ENCODE data around the gene SPOCK1.

DNA sequence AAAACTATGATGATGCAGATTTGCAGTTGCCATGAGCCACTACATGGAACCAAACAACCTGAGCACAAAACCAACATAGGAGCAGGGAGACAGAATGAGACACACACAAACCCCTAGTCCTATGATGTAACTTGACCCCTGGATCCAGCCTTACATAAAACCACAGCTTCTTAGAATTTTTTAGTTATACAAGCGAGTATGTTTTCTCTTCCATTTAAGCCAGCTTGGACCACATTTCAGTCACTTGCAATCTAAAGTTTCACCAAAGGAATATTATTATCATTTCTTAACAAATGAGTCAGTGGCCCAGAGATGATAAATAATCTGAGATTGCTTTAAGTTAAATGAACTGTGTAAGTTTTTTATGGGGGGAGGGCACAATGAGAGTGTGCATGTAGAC is 6.8 kb downstream of the SPOCK1 start:
- TF ChIP-seq, protein P1, sequence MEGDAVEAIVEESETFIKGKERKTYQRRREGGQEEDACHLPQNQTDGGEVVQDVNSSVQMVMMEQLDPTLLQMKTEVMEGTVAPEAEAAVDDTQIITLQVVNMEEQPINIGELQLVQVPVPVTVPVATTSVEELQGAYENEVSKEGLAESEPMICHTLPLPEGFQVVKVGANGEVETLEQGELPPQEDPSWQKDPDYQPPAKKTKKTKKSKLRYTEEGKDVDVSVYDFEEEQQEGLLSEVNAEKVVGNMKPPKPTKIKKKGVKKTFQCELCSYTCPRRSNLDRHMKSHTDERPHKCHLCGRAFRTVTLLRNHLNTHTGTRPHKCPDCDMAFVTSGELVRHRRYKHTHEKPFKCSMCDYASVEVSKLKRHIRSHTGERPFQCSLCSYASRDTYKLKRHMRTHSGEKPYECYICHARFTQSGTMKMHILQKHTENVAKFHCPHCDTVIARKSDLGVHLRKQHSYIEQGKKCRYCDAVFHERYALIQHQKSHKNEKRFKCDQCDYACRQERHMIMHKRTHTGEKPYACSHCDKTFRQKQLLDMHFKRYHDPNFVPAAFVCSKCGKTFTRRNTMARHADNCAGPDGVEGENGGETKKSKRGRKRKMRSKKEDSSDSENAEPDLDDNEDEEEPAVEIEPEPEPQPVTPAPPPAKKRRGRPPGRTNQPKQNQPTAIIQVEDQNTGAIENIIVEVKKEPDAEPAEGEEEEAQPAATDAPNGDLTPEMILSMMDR (conservative IDR thresholded peaks at IDR 0.05 in 1 of 2, IDR thresholded peaks at IDR 0.05 in 1 of 2; ENCODE audit: extremely low read depth in 1 of 2, insufficient read depth in 1 of 2, low read depth in 1 of 2, low read length in 2 of 2) = no peak
- TF ChIP-seq EZH2 (IDR thresholded peaks at IDR 0.05; ENCODE audit: borderline replicate concordance, low read length) = no peak
